PC-3 (cell line): ENCODE results near the gene PITPNB. TPM values are rescaled to one million over a fixed set of nuclear protein-coding genes. Genes with fewer than 3 reads are reported as not detected.
A peak's percentile ranks its signal among the peaks of the same experiment; 100 is the strongest.

ENCODE experiments used
- ATAC-seq: fragments of 200-7000 bp; cut with Tn5 transposase; 2 replicates; pipeline ENCODE4 v1.9.1; 2020; ENCODE audit warnings: mild to moderate bottlenecking, moderate library complexity
- BruUV-seq: library from RNA; stranded (reverse); fragments of 400-500 nt; replicated peaks from 2 replicates; lab custom pipeline; 2021; lab: Mats Ljungman, UMichigan
- CTCF ChIA-PET: fragments of 300-600 bp; sonication (Branson Sonifier 250); formaldehyde crosslinking; loops from one replicate; lab custom pipeline; 2022; ENCODE audit warnings: antibody characterized with exemption; lab: Charles Lee
- POLR2A ChIA-PET: fragments of 300-600 bp; sonication (Branson Sonifier 250); formaldehyde crosslinking; loops from one replicate; lab custom pipeline; 2022; ENCODE audit warnings: antibody characterized with exemption; ENCODE audit not compliant: unreplicated experiment; lab: Charles Lee
- DNase-seq: peaks from one replicate; pipeline ENCODE4 v3.0.0-alpha.2; 2015
- H2AFZ ChIP-seq: fragments of 300-600 bp; sonication (generic); 2 replicates; pipeline ENCODE4 v1.6.0; 2016; ENCODE audit warnings: antibody characterized with exemption, low read length
- H3F3A ChIP-seq: fragments of 300-600 bp; sonication (generic); one replicate; pipeline ENCODE4 v1.6.0; 2017; ENCODE audit warnings: antibody characterized with exemption, low read length, control low read depth, mild to moderate bottlenecking; ENCODE audit not compliant: unreplicated experiment
- H3K27ac ChIP-seq: fragments of 300-600 bp; sonication (generic); 2 replicates; pipeline ENCODE4 v1.5.1; 2016; ENCODE audit warnings: mild to moderate bottlenecking, low read length
- H3K27me3 ChIP-seq: fragments of 300-600 bp; sonication (generic); 2 replicates; pipeline ENCODE4 v1.6.1; 2016; ENCODE audit warnings: low read length, mixed read lengths
- H3K36me3 ChIP-seq: fragments of 300-600 bp; sonication (generic); 2 replicates; pipeline ENCODE4 v1.6.1; 2016; ENCODE audit warnings: low read depth, mixed run types, low read length, mixed read lengths
- H3K4me1 ChIP-seq: fragments of 300-600 bp; sonication (generic); 2 replicates; pipeline ENCODE4 v1.5.1; 2016; ENCODE audit warnings: low read length; ENCODE audit not compliant: insufficient read depth
- H3K4me2 ChIP-seq: fragments of 300-600 bp; sonication (generic); 2 replicates; pipeline ENCODE4 v1.6.0; 2016; ENCODE audit warnings: low read length
- H3K4me3 ChIP-seq: fragments of 300-600 bp; sonication (generic); 2 replicates; pipeline ENCODE4 v1.5.1; 2016; ENCODE audit warnings: mild to moderate bottlenecking, low read length, mixed read lengths
- H3K79me2 ChIP-seq: fragments of 300-600 bp; sonication (generic); 2 replicates; pipeline ENCODE4 v1.6.1; 2017; ENCODE audit warnings: low read length, mixed read lengths
- H3K9ac ChIP-seq: fragments of 300-600 bp; sonication (generic); 2 replicates; pipeline ENCODE4 v1.6.0; 2016; ENCODE audit warnings: mild to moderate bottlenecking, low read length
- H3K9me2 ChIP-seq: fragments of 300-600 bp; sonication (generic); replicated peaks from 2 replicates; pipeline ENCODE4 v1.6.1; 2016; ENCODE audit warnings: mixed run types, low read length, mixed read lengths
- H3K9me3 ChIP-seq: fragments of 300-600 bp; sonication (generic); 2 replicates; pipeline ENCODE4 v1.6.1; 2016; ENCODE audit warnings: low read length, mixed read lengths
- H4K20me1 ChIP-seq: fragments of 300-600 bp; sonication (generic); 2 replicates; pipeline ENCODE4 v1.6.1; 2016; ENCODE audit warnings: low read length, mixed read lengths
- EZH2 ChIP-seq: fragments of 300-600 bp; sonication (generic); IDR thresholded peaks from one replicate; pipeline ENCODE4 v1.6.1; 2017; ENCODE audit warnings: antibody characterized with exemption, mild to moderate bottlenecking, low read length; ENCODE audit not compliant: unreplicated experiment
- EZH2phosphoT487 ChIP-seq: fragments of 300-600 bp; sonication (generic); IDR thresholded peaks from 2 replicates; pipeline ENCODE4 v1.6.1; 2018; ENCODE audit warnings: mild to moderate bottlenecking, antibody characterized with exemption, low read length, borderline replicate concordance
- intact Hi-C: fragments of 100-400 bp; cut with micrococcal nuclease; formaldehyde crosslinking; loops from 2 replicates; pipeline ENCODE4 v1.9.0; 2023
- total RNA-seq: library from RNA; depleted of rRNA; stranded (reverse); fragments of >200 nt; gene quantifications from 2 replicates; pipeline ENCODE4 v1.2.3, GENCODE V29; 2014
- TF ChIP-seq, protein P1 (sequence below): fragments of 300-600 bp; sonication (generic); conservative IDR thresholded peaks from 2 replicates; pipeline ENCODE4 v1.5.1; 2017; ENCODE audit warnings: antibody characterized with exemption, low read depth, mild to moderate bottlenecking, low read length

Gene PITPNB
- total RNA-seq, 1 experiment from 2014 or later = 15.3 TPM

DNA sequence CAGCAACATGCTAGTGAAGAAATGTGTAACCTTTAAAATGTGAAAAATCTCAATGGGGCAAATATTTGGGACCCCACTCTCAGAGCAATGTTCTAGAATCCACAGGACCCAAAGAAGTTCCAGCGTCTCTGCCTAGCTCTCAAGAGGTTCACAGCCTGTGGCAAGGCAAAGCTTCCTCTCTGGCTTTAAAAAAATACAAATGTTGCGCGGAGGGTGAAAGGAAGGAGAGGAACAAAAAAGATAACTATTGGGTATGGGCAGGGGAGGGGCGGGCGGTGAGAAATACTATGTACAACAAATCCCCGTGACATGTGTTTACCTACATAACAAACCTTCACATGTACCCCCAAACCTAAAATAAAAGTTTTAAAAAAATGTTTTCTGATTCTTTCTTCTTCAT is 53.6 kb downstream of the PITPNB start:
- H3K36me3 ChIP-seq = no peaks in the 10 kb centered on the region; the same call in 1 of the 2 replicates
- CTCF ChIA-PET = no interaction called here
- H3K27me3 ChIP-seq = no peaks in the 10 kb centered on the region
- peaks cover 31% of the 10 kb centered on the region for H3K4me1 ChIP-seq
- ATAC-seq (no peak), DNase-seq (no peak)
- no peaks in the 10 kb centered on the region; the same call in 1 of the 2 replicates for H4K20me1 ChIP-seq
- no peak overlapping the region for H3K4me3 ChIP-seq
- intact Hi-C loops = no loop called here
- BruUV-seq = no TSS peak
- H3K79me2 ChIP-seq = peaks cover 36% of the 10 kb centered on the region; the same call in 1 of the 2 replicates
- no peaks in the 10 kb centered on the region for H3K9me2 ChIP-seq
- peak overlapping the region; percentile 93 for H3K27ac ChIP-seq
- 0 out of 2 replicates have a peak overlapping the region, but pooled peaks have one; percentile 73 for H3K4me2 ChIP-seq
- no peaks in the 10 kb centered on the region for H3K9me3 ChIP-seq
- POLR2A ChIA-PET = no interaction called here
- TF ChIP-seq, protein P1, sequence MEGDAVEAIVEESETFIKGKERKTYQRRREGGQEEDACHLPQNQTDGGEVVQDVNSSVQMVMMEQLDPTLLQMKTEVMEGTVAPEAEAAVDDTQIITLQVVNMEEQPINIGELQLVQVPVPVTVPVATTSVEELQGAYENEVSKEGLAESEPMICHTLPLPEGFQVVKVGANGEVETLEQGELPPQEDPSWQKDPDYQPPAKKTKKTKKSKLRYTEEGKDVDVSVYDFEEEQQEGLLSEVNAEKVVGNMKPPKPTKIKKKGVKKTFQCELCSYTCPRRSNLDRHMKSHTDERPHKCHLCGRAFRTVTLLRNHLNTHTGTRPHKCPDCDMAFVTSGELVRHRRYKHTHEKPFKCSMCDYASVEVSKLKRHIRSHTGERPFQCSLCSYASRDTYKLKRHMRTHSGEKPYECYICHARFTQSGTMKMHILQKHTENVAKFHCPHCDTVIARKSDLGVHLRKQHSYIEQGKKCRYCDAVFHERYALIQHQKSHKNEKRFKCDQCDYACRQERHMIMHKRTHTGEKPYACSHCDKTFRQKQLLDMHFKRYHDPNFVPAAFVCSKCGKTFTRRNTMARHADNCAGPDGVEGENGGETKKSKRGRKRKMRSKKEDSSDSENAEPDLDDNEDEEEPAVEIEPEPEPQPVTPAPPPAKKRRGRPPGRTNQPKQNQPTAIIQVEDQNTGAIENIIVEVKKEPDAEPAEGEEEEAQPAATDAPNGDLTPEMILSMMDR = no peak
- TF ChIP-seq EZH2 = no peak
- TF ChIP-seq EZH2phosphoT487 = no peak
- H3F3A ChIP-seq = peaks cover 5% of the 10 kb centered on the region
- H3K9ac ChIP-seq = peak overlapping the region; percentile 13; the same call in 1 of the 2 replicates
- no peak overlapping the region for H2AFZ ChIP-seq

DNA sequence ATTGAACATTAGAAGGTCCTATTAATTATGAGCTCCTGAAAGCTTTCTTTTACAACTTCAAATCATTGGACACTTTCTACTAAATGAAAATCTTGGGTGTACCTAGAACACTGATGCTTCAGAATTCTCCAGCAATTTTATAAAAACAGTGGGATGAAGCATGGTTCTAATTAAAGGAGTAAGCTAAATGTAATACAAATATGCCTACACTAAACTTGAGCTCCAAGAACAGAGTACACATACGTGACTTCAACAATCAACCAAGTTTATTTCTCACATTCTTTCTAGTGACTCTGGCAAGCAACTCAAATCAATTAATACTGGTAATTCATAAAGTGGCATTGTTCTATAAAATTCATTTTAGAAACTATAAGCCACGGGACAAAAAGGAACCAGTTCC is 55.5 kb downstream of the PITPNB start:
- DNase-seq = no peak
- BruUV-seq = no TSS peak
- Histone ChIP-seq H3K36me3 (peaks cover 11% of the 10 kb centered on the region), H3K79me2 (peaks cover 17% of the 10 kb centered on the region; the same call in 1 of the 2 replicates), H3K27ac (no peak overlapping the region), H3K4me1 (peaks cover 31% of the 10 kb centered on the region), H3K9ac (no peak overlapping the region), H4K20me1 (no peaks in the 10 kb centered on the region; the same call in 1 of the 2 replicates), H2AFZ (no peak overlapping the region), H3K4me2 (no peak overlapping the region), H3K4me3 (no peak overlapping the region), H3K9me3 (no peaks in the 10 kb centered on the region), H3K9me2 (no peaks in the 10 kb centered on the region), H3F3A (peaks cover 5% of the 10 kb centered on the region), H3K27me3 (no peaks in the 10 kb centered on the region)
- POLR2A ChIA-PET = no interaction called here
- CTCF ChIA-PET = no interaction called here
- TF ChIP-seq EZH2 (no peak), EZH2phosphoT487 (no peak)
- TF ChIP-seq, protein P1 = no peak
- ATAC-seq = no peak
- intact Hi-C loops = no loop called here

DNA sequence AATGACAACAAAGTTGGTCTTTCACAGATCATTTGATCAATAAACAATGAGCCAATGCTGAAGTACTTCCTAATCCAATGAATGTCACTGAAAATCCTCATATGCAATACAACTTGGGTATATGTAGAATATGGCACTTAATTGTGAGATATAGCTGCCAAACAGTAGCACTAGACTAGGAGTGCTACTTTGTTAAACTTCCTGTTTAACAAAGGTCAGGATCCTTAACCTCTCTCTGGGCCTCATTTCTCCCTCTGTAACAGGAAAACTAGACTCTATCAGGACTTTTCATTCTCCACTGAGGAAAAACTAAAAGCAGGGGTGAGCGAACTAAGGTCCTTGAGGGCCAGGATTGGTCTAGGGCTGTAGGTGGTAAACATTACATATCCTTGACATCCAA is 56.1 kb downstream of the PITPNB start:
- Histone ChIP-seq H3K4me2 (no peak overlapping the region), H2AFZ (no peak overlapping the region), H3K9ac (no peak overlapping the region), H3K9me2 (no peaks in the 10 kb centered on the region), H4K20me1 (no peaks in the 10 kb centered on the region; the same call in 1 of the 2 replicates), H3K9me3 (no peaks in the 10 kb centered on the region), H3K27ac (no peak overlapping the region), H3K27me3 (no peaks in the 10 kb centered on the region), H3K36me3 (peaks cover 16% of the 10 kb centered on the region), H3K4me1 (peaks cover 26% of the 10 kb centered on the region), H3K4me3 (no peak overlapping the region), H3F3A (peaks cover 5% of the 10 kb centered on the region), H3K79me2 (peaks cover 12% of the 10 kb centered on the region; the same call in 1 of the 2 replicates)
- TF ChIP-seq EZH2 (no peak), EZH2phosphoT487 (no peak)
- TF ChIP-seq, protein P1 = no peak
- no peak for DNase-seq
- intact Hi-C loops = no loop called here
- CTCF ChIA-PET = no interaction called here
- no peak for ATAC-seq
- POLR2A ChIA-PET = no interaction called here
- no TSS peak for BruUV-seq
